Stomach (tissue), 4 donors: ENCODE results near the gene XIRP1.

Experiments used
- EP300 ChIP-seq: sonication (generic); formaldehyde crosslinking; IDR thresholded peaks from one replicate; pipeline ENCODE4 v1.6.1; 2017; ENCODE audit warnings: antibody characterized with exemption
- POLR2A ChIP-seq, 4 donors: fragments of 450-650 bp; IDR thresholded peaks; one replicate each; pipeline ENCODE4 v1.6.1; 2016; ENCODE audit warnings: antibody characterized with exemption in 4 of 4, control low read depth in 2 of 4, mild to moderate bottlenecking in 1 of 4, moderate library complexity in 1 of 4
- POLR2AphosphoS5 ChIP-seq, 3 donors: sonication (generic); formaldehyde crosslinking; IDR thresholded peaks; one replicate each; pipeline ENCODE4 v1.6.1; 2016; ENCODE audit warnings: antibody characterized with exemption in 3 of 3
- TF ChIP-seq, protein P1 (sequence below), 7 experiments: fragments of 450-650 bp in 4 of 7; fragments of 200-600 bp in 3 of 7; sonication (generic) in 3 of 7; IDR thresholded peaks; one replicate each; pipeline ENCODE4 v1.5.1; 2016 to 2019; ENCODE audit warnings: antibody characterized with exemption in 7 of 7, control low read depth in 2 of 7, mild to moderate bottlenecking in 1 of 7

DNA sequence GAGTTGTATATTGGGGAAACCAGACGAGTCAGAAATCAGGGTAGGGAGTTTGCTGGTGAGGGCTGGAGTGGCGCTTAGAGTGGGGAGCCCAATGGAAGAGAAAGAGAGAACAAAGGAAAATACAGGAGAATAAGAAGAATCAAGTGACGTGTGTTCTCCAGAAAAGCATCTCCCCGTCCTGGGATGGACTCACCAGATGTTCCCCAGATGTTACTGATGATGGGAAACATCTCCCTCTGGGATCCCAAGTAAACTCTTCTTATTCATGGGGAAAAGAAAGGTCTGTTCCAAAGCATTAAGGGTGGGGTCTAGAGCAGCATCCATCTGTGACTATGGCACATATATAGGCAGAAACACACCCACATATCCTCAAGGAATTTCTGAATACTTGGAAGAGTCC is 36.0 kb downstream of the XIRP1 start:
- no peak for TF ChIP-seq POLR2AphosphoS5 (IDR thresholded peaks at IDR 0.05)
- TF ChIP-seq, protein P1, sequence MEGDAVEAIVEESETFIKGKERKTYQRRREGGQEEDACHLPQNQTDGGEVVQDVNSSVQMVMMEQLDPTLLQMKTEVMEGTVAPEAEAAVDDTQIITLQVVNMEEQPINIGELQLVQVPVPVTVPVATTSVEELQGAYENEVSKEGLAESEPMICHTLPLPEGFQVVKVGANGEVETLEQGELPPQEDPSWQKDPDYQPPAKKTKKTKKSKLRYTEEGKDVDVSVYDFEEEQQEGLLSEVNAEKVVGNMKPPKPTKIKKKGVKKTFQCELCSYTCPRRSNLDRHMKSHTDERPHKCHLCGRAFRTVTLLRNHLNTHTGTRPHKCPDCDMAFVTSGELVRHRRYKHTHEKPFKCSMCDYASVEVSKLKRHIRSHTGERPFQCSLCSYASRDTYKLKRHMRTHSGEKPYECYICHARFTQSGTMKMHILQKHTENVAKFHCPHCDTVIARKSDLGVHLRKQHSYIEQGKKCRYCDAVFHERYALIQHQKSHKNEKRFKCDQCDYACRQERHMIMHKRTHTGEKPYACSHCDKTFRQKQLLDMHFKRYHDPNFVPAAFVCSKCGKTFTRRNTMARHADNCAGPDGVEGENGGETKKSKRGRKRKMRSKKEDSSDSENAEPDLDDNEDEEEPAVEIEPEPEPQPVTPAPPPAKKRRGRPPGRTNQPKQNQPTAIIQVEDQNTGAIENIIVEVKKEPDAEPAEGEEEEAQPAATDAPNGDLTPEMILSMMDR (IDR thresholded peaks at IDR 0.05): no peak
- TF ChIP-seq POLR2A (IDR thresholded peaks at IDR 0.05): no peak
- no peak for TF ChIP-seq EP300
